ENCODE results near the gene PGM2L1. TPM values are rescaled to one million over a fixed set of nuclear protein-coding genes. Genes with fewer than 3 reads are reported as not detected.

Gene PGM2L1
- total RNA-seq, 4 donors from 2014 or later = 0.42 to 2.0 (median 0.89) TPM

DNA sequence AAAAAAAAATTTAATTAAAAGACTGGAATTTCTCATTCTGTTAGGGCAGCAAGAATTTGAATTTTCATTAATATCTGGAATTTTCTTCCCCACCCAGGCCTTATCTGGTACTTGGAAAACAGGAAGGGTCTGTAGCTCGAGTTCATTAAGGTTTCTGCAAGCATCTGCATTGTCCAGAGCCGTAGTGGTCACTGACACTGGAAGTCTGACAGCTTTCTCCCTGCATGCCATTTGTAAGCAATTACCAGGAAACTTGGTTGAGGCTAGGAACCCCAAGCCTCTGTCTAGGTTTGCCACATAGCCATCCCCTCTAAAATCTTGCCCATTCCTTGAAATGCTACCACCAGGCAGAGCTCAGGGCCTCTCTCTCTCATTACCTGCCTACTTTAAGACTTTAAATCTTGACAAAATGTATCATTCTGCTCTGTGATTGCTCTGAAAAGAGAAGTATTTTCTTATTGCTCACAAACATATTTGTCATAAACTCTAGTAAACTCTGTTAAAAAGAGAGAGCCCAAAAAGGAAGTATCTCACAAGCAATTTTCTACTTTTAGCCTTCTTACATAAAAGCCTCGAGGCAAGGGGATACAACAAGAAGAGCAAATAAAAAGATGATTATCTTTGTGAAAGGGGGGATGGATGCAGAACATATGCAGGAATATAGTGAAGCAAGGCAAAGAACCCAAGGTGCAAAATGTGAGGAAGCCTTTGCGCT lies 5.5 kb upstream of the PGM2L1 start:
- no peaks in the 10 kb centered on the region for H3K36me3 ChIP-seq
- TF ChIP-seq POLR2A (IDR thresholded peaks at IDR 0.05) (no peak), CTCF (IDR thresholded peaks at IDR 0.05) (no peak)
- WGBS, 2 donors = 69 to 75% methylated on average over 4 of the region's 4 CpGs
- H3K4me1 ChIP-seq = peaks cover 0 to 6% (median 0%) of the 10 kb centered on the region in 3 donors
- no peak overlapping the region for H3K27ac ChIP-seq
- H3K9me3 ChIP-seq = no peaks in the 10 kb centered on the region
- no peaks in the 10 kb centered on the region for H3K27me3 ChIP-seq
- DNase-seq = no peak
- H3K4me3 ChIP-seq = no peak overlapping the region
- intact Hi-C loops (cut with DNase I) = no loop called here

DNA sequence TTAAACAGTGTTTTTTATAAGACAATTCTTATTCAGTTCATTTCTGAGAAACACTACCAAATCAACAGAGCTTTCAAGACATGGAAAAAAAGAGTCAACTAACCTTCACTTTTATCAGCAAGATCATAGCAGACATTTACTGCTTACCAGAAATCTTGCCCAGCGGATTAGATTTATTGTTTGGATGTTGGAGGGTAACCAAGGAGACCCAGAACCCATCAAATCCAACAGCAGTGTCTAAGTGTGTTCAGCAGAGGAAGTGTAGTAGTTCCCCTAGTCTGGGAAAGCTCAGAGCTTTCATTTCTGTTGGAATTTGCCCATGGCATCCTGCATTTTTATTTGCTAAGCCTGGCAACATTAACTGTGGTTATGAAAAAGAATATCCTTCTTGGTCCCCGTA lies 2.4 kb upstream of the PGM2L1 start:
- Histone ChIP-seq H3K4me3 (no peak overlapping the region), H3K36me3 (no peaks in the 10 kb centered on the region), H3K27me3 (no peaks in the 10 kb centered on the region), H3K27ac (no peak overlapping the region), H3K4me1 (peaks cover 0 to 20% (median 9%) of the 10 kb centered on the region in 3 donors), H3K9me3 (no peaks in the 10 kb centered on the region)
- intact Hi-C loops (cut with DNase I) = no loop called here
- 54 to 73% methylated on average over 2 of the region's 2 CpGs for WGBS, 2 donors
- DNase-seq = no peak
- TF ChIP-seq CTCF (IDR thresholded peaks at IDR 0.05) = no peak
- no peak for TF ChIP-seq POLR2A (IDR thresholded peaks at IDR 0.05)

- intact Hi-C loops (cut with DNase I) = loop anchor here (10.0 kb wide), 1 partner anchor 167 kb away; no protein-coding TSS in a partner anchor
- 2 to 4% methylated on average over 13 to 19 of the region's 35 CpGs for WGBS, 2 donors
- no peak for TF ChIP-seq POLR2A (IDR thresholded peaks at IDR 0.05)
- peak in 2 of 6 experiments; percentile 20 to 26 for TF ChIP-seq CTCF (IDR thresholded peaks at IDR 0.05)
- no peak for DNase-seq
- Histone ChIP-seq H3K4me3 (peak overlapping the region; percentile 71 to 88 (median 79)), H3K27me3 (no peaks in the 10 kb centered on the region), H3K36me3 (no peaks in the 10 kb centered on the region), H3K27ac (peak overlapping the region; percentile 84 to 94 (median 89)), H3K4me1 (peaks cover 0 to 20% (median 9%) of the 10 kb centered on the region in 3 donors), H3K9me3 (no peaks in the 10 kb centered on the region)
These were observed 561 bp downstream of the PGM2L1 start for GRCh38 chr11:74397501-74398243.

GRCh38 chr11:74392256-74392655 lies 6.0 kb downstream of the PGM2L1 start:
- Histone ChIP-seq H3K4me3 (no peak overlapping the region), H3K4me1 (peaks cover 0 to 6% (median 2%) of the 10 kb centered on the region in 3 donors), H3K27ac (no peak overlapping the region), H3K27me3 (no peaks in the 10 kb centered on the region), H3K9me3 (no peaks in the 10 kb centered on the region), H3K36me3 (no peaks in the 10 kb centered on the region)
- TF ChIP-seq CTCF (IDR thresholded peaks at IDR 0.05) (no peak), POLR2A (IDR thresholded peaks at IDR 0.05) (no peak)
- intact Hi-C loops (cut with DNase I) = loop anchor here (5.0 to 10.0 kb wide), 2 partner anchors 55 to 173 kb away; no protein-coding TSS in a partner anchor
- no peak for DNase-seq
- 95 to 98% methylated on average over 8 of the region's 8 CpGs for WGBS, 2 donors

GRCh38 chr11:74391193-74391592 lies 7.0 kb downstream of the PGM2L1 start:
- no peak overlapping the region for H3K4me3 ChIP-seq
- no peaks in the 10 kb centered on the region for H3K27me3 ChIP-seq
- no peak overlapping the region for H3K27ac ChIP-seq
- no peak for DNase-seq
- TF ChIP-seq CTCF (IDR thresholded peaks at IDR 0.05) (no peak), POLR2A (IDR thresholded peaks at IDR 0.05) (no peak)
- WGBS, 2 donors = 54 to 55% methylated on average over 3 of the region's 3 CpGs
- no peaks in the 10 kb centered on the region for H3K4me1 ChIP-seq
- H3K9me3 ChIP-seq = no peaks in the 10 kb centered on the region
- no peaks in the 10 kb centered on the region for H3K36me3 ChIP-seq
- intact Hi-C loops (cut with DNase I) = loop anchor here (5.0 to 10.0 kb wide), 2 partner anchors 56 to 174 kb away; no protein-coding TSS in a partner anchor
